ENCODE measurements around the gene ZFAND3. TPM values are rescaled to one million over a fixed set of nuclear protein-coding genes. Genes with fewer than 3 reads are reported as not detected.

Gene ZFAND3
- total and polyA plus RNA-seq, 2 donors (not counting 1 experiment from before 2014, with no cell fraction given) = 13.5 to 58.3 TPM

DNA sequence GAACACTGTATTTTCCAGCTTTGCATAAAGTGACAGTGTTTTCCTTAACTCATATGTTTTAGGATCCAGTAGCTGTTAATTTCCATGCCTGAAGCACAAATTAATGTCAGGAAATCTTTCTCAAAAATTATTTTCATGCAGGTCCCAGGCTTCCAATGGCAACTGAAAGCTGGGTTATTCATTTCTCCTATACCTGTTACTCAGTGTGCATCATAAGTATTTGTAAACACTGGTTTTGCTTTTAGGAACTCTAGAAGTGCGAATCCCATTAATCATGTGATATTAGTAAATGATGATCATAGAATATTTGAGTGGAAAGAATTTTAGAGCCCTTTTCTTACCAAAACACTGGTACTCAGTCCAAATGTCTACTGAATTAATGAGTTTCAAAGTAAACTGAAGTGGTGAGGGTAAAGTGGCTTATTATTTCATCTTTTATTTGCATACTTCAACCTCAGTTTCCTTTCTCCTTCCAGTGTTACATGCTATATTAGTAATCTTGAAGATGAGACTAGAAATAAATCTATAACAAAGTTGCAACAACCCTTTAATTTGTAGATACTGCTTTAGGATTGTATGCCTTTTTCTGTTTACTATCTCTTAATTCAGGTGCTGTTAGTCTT lies 124.0 kb downstream of the ZFAND3 start:
- Histone ChIP-seq H3K36me3 (replicated peaks in 1 of 2; ENCODE audit: control extremely low read depth in 1 of 2, control insufficient read depth in 1 of 2, extremely low read depth in 1 of 2, insufficient read depth in 2 of 2, low read length in 1 of 2) (no peaks in the 10 kb centered on the region), H4K20me1 (ENCODE audit: control insufficient read depth, insufficient read depth, low read length, poor library complexity, severe bottlenecking) (peaks cover 74% of the 10 kb centered on the region), H3K27me3 (replicated peaks in 1 of 4; ENCODE audit: control extremely low read depth in 1 of 4, control insufficient read depth in 3 of 4, insufficient read depth in 4 of 4, low read length in 3 of 4) (no peaks in the 10 kb centered on the region), H3K9me3 (ENCODE audit: control extremely low read depth in 1 of 3, control insufficient read depth in 2 of 3, insufficient read depth in 1 of 3, low read length in 2 of 3) (peaks cover 0 to 3% (median 0%) of the 10 kb centered on the region in 3 donors), H3K4me2 (replicated peaks; ENCODE audit: low read depth, low read length, poor library complexity, severe bottlenecking) (peak overlapping the region; percentile 14), H3K4me1 (ENCODE audit: control insufficient read depth in 2 of 2, insufficient read depth in 2 of 2, low read length in 2 of 2) (peaks cover 3 to 22% of the 10 kb centered on the region in 2 donors), H3K9ac (ENCODE audit: low read length) (peak overlapping the region; percentile 1), H3K79me2 (ENCODE audit: control insufficient read depth, insufficient read depth, low read length) (peaks cover 91% of the 10 kb centered on the region), H2AFZ (ENCODE audit: insufficient read depth, low read depth, low read length, poor library complexity, severe bottlenecking) (no peak overlapping the region), H3K27ac (ENCODE audit: low read length in 2 of 2) (no peak overlapping the region), H3K4me3 (ENCODE audit: control extremely low read depth in 1 of 5, extremely low read depth in 1 of 5, insufficient read depth in 1 of 5, low read depth in 2 of 5, low read length in 4 of 5) (no peak overlapping the region)
- Mint-ChIP-seq H3K4me1 (peaks cover 59% of the 10 kb centered on the region), H3K27ac (no peak overlapping the region), H3K9me3 (ENCODE audit: insufficient read depth) (peaks cover 3% of the 10 kb centered on the region), H3K4me3 (peak overlapping the region; percentile 24), H3K27me3 (no peaks in the 10 kb centered on the region)
- ATAC-seq (ENCODE audit: low read depth) (no peak), DNase-seq (no peak)
- CTCF ChIA-PET = interaction anchor here (1.1 kb wide), 1 partner anchor 41 kb away, joined by 3 read pairs; no protein-coding TSS in a partner anchor
- intact Hi-C loops (cut with micrococcal nuclease) = loop anchor here (5.0 kb wide), 1 partner anchor 36 kb away; no protein-coding TSS in a partner anchor
- WGBS (ENCODE audit: insufficient coverage) = no CpG with 5 or more reads among the region's 1 CpG
- TF ChIP-seq, protein P1, sequence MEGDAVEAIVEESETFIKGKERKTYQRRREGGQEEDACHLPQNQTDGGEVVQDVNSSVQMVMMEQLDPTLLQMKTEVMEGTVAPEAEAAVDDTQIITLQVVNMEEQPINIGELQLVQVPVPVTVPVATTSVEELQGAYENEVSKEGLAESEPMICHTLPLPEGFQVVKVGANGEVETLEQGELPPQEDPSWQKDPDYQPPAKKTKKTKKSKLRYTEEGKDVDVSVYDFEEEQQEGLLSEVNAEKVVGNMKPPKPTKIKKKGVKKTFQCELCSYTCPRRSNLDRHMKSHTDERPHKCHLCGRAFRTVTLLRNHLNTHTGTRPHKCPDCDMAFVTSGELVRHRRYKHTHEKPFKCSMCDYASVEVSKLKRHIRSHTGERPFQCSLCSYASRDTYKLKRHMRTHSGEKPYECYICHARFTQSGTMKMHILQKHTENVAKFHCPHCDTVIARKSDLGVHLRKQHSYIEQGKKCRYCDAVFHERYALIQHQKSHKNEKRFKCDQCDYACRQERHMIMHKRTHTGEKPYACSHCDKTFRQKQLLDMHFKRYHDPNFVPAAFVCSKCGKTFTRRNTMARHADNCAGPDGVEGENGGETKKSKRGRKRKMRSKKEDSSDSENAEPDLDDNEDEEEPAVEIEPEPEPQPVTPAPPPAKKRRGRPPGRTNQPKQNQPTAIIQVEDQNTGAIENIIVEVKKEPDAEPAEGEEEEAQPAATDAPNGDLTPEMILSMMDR (IDR thresholded peaks at IDR 0.05) = no peak
- no peak for TF ChIP-seq EZH2 (IDR thresholded peaks at IDR 0.05; ENCODE audit: borderline replicate concordance, insufficient read depth, low read depth, low read length, poor library complexity, severe bottlenecking)
- POLR2A ChIA-PET = no interaction called here

- H3K4me1 Mint-ChIP-seq = peaks cover 66% of the 10 kb centered on the region
- ChIA-PET POLR2A (no interaction called here), CTCF (interaction anchor here (0.7 kb wide), 1 partner anchor 12 kb away, joined by 3 read pairs; no protein-coding TSS in a partner anchor)
- no peaks in the 10 kb centered on the region for H3K27me3 Mint-ChIP-seq
- no peaks in the 10 kb centered on the region for H3K36me3 ChIP-seq (replicated peaks in 1 of 2; ENCODE audit: control extremely low read depth in 1 of 2, control insufficient read depth in 1 of 2, extremely low read depth in 1 of 2, insufficient read depth in 2 of 2, low read length in 1 of 2)
- no peak overlapping the region for H3K27ac ChIP-seq (ENCODE audit: low read length in 2 of 2)
- intact Hi-C loops (cut with micrococcal nuclease) = no loop called here
- no peak for DNase-seq
- peaks cover 75% of the 10 kb centered on the region for H4K20me1 ChIP-seq (ENCODE audit: control insufficient read depth, insufficient read depth, low read length, poor library complexity, severe bottlenecking)
- H2AFZ ChIP-seq (ENCODE audit: insufficient read depth, low read depth, low read length, poor library complexity, severe bottlenecking) = no peak overlapping the region
- no peak overlapping the region for H3K4me3 ChIP-seq (ENCODE audit: control extremely low read depth in 1 of 5, extremely low read depth in 1 of 5, insufficient read depth in 1 of 5, low read depth in 2 of 5, low read length in 4 of 5)
- H3K9me3 ChIP-seq (ENCODE audit: control extremely low read depth in 1 of 3, control insufficient read depth in 2 of 3, insufficient read depth in 1 of 3, low read length in 2 of 3) = peaks cover 0 to 3% (median 0%) of the 10 kb centered on the region in 3 donors
- H3K9me3 Mint-ChIP-seq (ENCODE audit: insufficient read depth) = peaks cover 4% of the 10 kb centered on the region
- H3K4me3 Mint-ChIP-seq = peak overlapping the region; percentile 24
- H3K9ac ChIP-seq (ENCODE audit: low read length) = no peak overlapping the region
- no peak for TF ChIP-seq EZH2 (IDR thresholded peaks at IDR 0.05; ENCODE audit: borderline replicate concordance, insufficient read depth, low read depth, low read length, poor library complexity, severe bottlenecking)
- TF ChIP-seq, protein P1 (IDR thresholded peaks at IDR 0.05) = no peak
- H3K79me2 ChIP-seq (ENCODE audit: control insufficient read depth, insufficient read depth, low read length) = peaks cover 94% of the 10 kb centered on the region
- H3K4me2 ChIP-seq (replicated peaks; ENCODE audit: low read depth, low read length, poor library complexity, severe bottlenecking) = no peak overlapping the region
- no peaks in the 10 kb centered on the region for H3K27me3 ChIP-seq (replicated peaks in 1 of 4; ENCODE audit: control extremely low read depth in 1 of 4, control insufficient read depth in 3 of 4, insufficient read depth in 4 of 4, low read length in 3 of 4)
- WGBS (ENCODE audit: insufficient coverage) = 100% methylated on average over 1 of the region's 2 CpGs
- peaks cover 3 to 22% of the 10 kb centered on the region in 2 donors for H3K4me1 ChIP-seq (ENCODE audit: control insufficient read depth in 2 of 2, insufficient read depth in 2 of 2, low read length in 2 of 2)
- ATAC-seq (ENCODE audit: low read depth) = no peak
- peak overlapping the region; percentile 38 for H3K27ac Mint-ChIP-seq
Measured at GRCh38 chr6:37946057-37946456, 126.5 kb downstream of the ZFAND3 start.
